GM19468 (cell line): ENCODE measurements around the gene CD28.
"Not testable (repeated sequence)": the region's sequence is repeated elsewhere in the genome, so short reads cannot be mapped to it uniquely, and the experiment has no call there.

Source experiments
- ATAC-seq: cut with Tn5 transposase; IDR thresholded peaks from one replicate; pipeline ENCODE4 v1.9.1; 2021; ENCODE audit warnings: mild to moderate bottlenecking, moderate library complexity, moderate number of reproducible peaks; ENCODE audit not compliant: unreplicated experiment; ENCODE audit errors: extremely low read depth

CD28 gene

DNA sequence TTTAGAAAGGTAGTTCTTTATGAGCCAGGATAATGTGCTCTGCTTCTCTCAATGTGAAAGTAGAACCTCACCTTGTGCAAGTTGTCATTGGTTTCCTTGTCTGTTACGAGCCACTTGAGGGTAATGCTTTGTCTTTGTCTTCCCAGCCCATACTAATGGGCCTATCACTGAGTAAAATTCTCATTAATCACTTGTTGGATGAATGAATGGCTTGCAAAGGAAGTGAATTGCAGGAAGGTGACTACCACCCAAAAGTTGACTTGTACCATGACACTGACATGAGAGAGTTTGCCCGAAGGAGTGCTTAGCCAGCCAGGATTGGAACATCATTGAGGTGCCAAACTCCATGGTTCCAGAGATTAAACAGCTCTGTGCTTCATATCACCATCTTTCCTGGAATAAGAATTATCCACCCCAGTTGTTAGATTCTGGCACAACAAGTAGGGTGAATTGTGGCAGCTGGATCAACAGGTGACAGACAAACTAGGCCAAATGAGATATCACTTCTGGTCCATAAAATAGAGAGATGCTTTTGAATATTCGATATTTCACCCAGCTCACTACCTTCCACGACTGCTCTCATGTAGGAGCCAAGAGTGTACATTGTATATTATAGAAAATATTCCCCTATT lies 20.5 kb upstream of the CD28 start:
- no peak for ATAC-seq

DNA sequence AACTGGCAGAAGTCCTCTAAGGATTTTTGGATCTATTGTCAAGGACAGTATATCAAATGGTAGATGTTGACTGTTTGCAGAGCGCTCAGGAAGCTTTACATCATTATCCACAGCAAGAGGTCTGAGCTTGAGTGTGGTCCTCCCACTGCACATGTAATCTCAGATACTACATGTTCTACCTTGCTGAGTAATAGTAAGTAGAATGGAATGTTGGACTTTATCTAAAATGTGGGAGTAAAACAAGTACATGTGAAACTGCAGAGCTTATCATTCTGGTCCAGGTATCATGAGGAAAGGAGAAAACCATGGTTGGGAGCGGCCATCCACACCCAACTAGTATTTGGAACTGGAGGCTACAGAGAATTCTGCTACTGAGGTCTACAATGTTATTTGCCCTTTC lies 19.3 kb upstream of the CD28 start:
- ATAC-seq: no peak

DNA sequence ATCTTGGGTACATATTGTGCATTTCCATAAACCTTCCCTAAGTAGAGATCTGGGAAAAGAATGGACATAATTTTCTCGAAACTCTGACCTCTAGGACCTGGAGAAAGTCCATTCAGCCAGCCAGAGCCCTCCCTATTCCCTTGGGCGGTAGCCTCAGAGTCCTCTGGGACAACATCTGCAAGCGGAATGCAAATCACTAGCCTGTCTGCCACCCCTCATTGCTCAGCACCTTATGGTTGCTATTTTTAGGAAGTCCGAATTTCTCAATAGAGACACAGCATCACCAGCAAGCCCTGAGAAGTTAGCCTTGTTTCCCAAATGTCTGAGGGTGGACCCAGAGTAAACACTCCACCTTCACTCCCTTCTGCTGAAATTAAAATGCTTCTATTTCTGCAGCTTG lies 17.6 kb upstream of the CD28 start:
- ATAC-seq: peak; percentile 57

DNA sequence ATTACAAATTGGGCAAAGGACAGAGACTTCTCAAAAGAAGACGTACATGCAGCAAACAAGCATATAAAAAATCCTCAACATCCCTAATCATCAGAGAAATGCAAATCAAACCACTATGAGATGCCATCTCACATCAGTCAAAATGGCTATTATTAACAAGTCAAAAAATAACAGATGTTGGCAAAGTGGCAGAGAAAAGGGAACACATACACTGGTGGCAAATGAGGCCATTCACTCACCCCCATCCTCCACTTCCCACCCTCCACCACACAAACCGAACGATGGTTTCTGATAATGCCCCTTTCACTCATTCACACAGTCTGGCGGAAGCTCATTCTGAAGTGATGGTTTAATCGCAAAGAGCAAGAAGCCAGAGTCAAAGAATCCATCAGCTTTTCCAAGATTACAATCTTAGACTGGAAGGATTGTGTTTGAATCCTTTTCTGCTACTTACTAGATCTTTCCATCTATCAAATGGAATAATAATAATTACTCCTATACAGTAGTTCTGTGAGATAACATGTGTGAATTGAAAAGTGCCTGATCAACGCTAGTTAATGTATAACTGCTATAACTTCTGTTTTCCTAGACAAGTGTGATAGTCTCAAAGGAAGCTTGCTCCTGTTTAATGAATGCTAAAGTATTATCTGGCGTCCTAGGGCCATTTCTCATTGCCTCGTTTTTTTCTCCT lies 16.9 kb upstream of the CD28 start:
- ATAC-seq: peak; percentile 64

DNA sequence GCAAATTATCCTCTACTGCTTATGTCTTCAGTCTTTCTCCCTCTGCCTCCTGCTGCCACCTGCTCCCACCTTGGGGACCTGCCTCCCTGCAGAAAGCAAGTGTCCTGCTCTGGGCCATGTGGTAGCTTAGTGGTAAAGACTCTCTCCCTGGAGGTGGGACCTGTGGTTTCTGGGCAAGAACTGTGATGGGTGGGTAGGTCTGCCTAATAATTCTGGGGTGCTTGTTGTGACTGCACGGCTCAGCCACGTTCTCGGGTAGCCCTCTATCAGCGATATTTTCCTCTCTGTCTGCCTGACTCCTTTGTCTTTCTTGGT lies 16.4 kb upstream of the CD28 start:
- no peak for ATAC-seq

DNA sequence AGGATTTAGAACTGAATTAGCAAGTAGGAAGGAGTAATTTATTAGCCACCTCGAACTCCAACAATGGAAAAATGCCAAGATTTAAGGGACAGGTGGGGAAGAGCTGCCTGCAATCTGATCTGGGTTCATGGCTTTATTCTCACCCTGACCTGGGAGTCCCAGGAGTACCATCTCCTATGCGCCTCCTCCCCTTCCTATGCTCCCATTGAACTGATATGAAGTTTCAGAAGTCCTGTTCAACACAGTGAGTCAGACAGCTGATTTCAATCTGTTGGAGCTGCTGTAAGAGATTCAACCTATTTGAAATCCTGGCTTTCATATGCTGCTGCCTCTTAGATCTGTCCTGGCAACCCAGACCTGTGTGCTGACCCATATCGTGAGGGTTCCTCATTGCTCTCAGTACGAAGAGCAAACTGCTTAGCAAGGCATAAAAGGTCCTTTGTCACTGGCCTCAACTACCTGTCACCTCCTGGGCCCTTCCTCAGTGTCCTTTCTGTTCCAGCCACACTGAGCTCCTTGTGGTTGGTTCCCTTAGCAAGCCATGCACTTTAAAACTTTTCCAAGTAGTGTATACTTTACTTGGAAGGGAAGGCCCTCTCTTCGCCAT lies 15.9 kb upstream of the CD28 start:
- ATAC-seq: no peak

DNA sequence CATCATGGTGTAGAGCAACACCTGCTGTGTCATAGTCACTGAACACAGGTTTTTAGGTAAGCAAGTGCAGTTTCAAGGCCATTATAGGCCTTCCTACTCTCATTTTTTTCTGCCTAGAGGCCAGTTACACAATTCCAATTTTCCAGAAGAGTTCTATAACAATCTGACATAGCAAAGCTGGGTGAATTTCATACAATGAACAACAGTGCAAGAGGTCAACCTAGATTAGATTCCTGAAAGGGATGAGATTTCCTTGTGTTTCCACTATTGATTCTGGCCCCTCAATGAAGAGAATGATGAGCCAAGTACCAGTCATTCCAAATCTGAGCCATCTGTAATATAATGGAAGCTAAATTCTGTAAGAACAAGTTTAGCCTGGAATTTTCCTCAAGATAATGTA lies 15.3 kb upstream of the CD28 start:
- ATAC-seq: no peak

DNA sequence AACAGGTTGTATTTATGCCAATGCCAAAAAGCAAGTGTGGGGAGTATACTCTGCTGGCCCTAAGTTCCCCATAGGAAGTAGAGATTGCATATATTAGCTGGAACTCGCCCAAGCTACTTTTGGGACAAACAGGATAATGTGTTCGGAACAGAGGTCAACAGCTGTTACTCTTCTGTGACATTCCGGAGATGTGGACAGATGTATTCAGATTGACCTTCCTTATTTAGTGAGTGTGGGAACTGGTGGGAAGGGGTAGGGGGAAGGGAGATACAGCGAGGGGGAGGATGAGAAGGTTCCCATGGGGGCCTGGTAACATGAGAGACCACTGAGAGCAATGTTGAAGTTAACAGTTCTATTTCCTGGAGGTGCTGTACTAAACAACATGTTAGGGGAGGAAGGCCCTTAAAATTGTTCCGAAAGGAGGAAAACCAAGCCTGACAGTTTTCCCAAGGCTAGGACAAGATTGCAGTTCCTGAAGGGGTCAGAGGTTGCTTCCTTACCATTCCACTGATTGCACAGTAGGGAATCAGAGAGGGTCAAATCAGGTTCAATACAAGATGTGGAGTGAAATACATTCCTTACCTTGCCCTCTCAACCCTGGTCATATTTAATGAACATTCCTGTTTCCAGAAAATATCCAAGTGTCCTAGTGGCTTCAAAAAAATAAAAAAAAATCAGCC lies 14.3 kb upstream of the CD28 start:
- no peak for ATAC-seq

DNA sequence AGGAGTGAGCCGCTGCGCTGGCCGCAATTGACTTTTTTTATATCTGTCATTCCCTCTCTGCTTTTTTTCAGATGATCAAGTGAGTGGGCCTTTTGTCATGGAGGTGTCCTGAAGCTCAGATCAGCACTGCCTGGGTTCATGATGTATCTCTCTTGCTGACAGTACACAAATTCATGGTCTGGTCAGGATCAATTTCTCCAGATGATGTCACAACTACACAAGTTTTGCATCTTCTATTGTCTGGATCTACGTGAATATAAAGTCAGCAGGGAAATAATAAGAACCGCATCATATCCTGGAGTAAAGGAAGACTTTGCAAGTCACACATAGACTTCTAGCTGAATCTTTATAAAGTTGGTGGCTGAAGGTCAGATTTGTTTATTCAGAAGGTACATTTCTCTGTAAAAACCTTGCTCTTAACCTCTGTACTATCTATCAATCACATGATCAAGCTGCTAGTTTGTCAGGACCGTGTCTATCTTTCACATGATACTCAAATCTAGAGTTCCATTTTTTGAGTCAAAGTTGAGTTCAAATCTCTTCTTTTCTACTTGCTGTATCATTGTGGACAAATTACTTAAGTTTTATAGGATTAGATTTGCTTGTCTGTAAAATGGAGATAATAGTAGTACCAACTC lies 13.1 kb upstream of the CD28 start:
- ATAC-seq: no peak

DNA sequence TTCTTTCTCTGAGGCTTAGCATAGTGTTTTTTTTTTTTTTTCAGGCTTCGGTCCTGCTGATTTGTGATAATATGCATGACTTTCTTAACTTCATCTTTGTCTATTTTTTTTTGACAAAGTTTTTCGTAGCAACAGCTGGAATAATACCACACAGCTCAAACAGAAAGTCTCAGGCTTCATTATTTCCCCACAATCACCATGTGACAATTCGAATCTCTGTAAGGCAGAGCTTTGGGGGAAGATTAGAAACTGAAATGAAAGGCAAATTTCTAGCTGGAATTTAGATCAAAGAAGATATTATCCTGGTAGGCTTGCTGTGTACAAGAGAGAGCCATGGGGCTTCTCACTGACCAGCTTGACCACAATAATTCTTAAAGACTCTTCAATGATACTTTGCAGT lies 12.2 kb upstream of the CD28 start:
- no peak for ATAC-seq

DNA sequence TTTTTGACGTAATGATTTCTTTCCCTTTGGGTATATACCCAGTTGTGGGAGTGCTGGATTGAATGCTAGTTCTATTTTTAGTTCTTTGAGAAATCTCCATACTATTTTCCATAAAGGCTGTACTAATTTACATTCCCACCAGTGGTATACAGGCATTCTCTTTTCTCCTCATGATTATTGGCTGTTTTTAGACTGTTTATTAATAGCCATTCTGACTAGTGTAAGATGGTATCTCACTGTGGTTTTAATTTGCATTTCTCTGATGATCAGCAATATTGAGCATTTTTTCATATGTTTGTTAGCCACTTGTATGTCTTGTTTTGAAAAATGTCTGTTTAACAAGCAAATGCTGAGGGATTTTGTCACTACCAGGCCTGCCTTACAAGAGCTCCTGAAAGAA lies 9.2 kb upstream of the CD28 start:
- no peak for ATAC-seq

DNA sequence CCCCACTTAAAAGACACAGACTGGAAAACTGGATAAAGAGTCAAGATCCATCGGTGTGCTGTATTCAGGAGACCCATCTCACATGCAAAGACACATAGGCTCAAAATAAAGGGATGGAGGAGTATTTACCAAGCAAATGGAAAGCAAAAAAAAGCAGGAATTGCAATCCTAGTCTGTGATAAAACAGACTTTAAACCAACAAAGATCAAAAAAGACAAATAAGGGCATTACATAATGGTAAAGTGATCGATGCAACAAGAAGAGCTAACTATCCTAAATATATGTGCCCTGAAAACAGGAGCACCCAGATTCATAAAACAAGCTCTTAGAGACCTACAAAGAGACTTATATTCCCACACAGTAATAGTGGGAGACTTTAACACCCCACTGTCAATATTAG lies 8.7 kb upstream of the CD28 start:
- not testable (repeated sequence) for ATAC-seq

DNA sequence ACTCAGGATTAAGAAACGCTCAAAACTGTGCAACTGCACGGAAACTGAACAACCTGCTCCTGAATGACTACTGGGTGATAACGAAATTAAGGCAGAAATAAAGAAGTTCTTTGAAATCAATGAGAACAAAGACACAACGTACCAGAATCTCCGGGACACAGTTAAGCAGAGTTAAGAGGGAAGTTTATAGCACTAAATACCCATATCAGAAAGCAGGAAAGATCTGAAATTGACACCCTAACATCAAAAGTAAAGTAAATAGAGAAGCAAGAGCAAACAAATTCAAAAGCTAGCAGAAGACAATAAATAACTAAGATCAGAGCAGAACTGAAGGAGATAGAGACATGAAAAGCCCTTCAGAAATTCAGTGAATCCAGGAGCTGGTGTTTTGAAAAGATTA lies 8.0 kb upstream of the CD28 start:
- not testable (repeated sequence) for ATAC-seq

DNA sequence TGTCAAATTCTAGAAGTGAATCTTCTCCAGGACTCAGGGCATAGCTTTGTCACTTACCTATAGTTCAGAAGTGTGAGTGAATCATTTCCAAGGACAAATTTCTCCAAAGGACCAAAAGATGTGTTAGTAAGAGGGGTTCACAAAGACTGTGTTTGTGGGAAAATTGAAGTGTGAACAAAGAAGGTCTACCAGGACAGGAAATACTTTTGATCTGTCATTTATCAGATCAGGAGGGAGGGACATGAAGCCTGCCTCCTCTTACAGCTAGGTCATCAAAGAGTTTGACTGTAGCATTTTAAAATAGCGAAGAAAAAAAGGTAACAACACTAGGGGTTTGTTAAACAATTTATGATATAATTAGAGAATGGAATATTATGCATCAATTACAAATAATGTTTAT lies 2.0 kb upstream of the CD28 start:
- no peak for ATAC-seq

DNA sequence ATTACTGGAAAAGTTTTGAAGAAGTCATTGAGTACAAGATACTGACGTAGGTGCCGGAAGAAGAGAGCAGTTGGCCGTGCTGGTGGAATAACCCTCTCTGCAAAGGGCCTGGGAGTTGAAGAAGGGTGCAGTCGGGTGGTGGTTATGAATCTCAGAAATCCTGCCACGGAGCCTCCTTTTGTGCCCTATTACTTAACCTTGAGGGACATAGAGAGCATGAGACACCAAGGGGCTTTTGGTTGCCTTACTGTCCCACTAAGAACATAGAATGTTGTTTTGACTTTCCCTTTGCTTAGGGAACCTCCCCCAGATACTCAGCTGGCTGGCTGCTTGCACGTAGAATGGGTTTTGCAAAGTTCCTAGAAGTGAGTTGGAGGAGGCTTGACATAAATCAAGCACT lies 1.3 kb upstream of the CD28 start:
- ATAC-seq: no peak

DNA sequence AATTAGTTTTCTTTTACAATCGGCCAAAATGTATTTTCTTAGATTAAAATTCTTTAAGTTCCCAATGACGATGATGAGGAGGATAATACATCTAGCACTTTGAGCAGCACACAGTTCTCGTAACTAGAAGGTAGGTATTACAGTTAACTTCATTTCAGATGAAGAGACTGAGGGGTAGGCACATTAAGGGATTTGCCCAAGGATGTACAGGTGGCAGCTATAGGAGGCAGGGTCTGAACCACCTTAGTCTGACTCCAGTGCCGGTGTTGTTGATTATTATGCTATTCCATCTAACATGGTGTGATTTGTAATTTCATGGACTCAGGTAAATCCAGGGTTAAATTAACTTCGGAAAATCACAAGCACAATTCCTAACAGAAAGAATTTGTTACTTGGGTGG lies 1.1 kb downstream of the CD28 start:
- no peak for ATAC-seq

DNA sequence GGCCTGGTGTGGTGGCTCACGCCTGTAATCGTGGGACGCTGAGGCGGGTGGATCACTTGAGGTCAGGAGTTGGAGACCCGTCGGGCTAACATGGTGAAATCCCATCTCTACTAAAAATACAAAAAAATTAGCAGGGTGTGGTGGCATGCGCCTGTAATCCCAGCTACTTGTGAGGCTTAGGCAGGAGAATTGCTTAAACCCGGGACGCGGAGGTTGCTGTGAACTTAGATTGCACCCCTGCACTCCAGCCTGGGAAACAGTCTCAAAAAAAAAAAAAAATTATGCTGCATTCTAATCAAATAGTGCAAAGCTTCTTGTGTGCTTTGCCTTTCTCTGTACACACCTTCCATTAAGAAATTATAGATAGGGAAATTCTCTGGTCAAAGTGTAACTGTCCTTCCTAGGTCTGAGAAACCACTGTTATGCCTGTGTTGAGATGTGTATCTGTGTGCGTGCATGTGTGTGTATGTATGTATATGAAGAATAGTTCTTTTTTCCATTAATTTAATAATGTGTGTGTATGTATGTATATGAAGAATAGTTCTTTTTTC lies 2.5 kb downstream of the CD28 start:
- ATAC-seq: no peak

DNA sequence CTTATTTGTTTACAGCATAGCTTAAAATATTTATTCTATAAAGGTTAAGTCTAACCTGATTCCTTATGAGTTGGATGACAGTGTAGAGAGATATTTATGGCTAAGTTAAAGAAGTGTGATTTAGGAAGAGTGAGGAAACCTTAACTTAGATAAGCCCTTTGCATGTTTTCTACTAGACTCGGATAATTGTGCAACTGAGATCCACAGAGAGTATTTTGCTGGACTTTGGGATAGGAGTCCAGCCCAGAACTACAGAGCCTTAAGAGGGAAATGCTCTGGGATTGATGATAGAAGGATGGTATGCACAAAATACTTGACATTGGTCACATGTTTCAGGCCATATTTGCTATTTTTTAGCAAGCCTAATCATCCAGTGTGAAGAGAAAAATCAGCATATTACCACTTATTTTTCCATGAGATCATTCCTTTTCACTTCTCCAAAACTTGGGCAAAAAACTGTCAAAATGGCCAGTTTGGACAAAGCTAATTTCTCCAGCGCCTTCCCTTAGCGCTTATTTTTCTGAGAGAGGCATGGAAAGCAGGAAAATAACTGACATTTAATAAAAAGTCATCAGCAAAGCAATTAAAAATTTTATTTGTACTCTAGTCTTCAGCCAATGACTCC lies 3.1 kb downstream of the CD28 start:
- ATAC-seq: no peak

DNA sequence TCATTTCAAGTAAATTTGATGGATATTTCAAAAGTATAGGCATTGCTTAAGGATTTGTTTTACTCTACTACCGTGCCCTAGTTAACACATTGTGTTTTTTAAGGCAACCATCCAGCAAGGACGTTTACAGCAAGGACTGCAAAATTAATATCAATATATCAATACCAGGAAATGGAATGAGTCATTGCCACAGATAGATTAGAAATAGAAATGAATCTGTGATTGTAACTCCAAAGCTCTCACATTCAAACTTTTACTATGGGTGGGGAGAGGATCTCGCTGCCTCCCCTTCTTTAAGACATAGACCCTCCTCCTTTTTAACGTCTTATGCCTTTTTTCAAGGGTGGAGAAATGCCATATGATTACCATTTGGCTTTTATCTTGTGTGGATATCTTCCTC lies 3.8 kb downstream of the CD28 start:
- no peak for ATAC-seq

DNA sequence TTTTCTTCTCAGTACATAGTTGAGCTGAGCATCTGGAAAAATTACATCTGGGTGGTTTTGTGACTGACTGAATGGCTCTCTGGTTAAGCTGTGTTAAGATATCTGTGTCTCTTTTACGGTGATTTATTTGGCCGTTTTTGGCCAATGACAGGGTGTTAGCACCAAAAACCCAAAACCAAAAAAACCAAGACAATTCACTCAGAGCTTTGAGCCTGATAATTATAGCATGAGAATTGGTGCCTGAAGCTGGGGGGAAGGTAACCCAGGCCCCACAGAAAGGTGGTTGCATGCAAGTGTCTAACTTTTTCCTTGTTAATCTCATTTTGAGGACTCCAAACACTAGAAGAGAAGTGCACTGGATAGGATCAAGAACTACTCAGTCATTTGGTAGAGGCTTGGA lies 4.5 kb downstream of the CD28 start:
- ATAC-seq: no peak
